Panc1 (cell line): Measurements from ENCODE around the gene CHRNB1.

Experiments used
- TF ChIP-seq, protein P1 (sequence below): fragments of 450-650 bp; IDR thresholded peaks from 2 replicates; pipeline ENCODE4 v1.5.1; 2017; ENCODE audit warnings: mild to moderate bottlenecking
- TF ChIP-seq, protein P2 (sequence below), 2 experiments: IDR thresholded peaks; 2 replicates each; pipeline ENCODE4 v1.6.1; 2011 to 2012; ENCODE audit warnings: low read depth in 2 of 2, control low read depth in 1 of 2, low read length in 1 of 2, mild to moderate bottlenecking in 1 of 2, moderate library complexity in 1 of 2; ENCODE audit not compliant: insufficient read depth in 1 of 2

GRCh38 chr17:7408252-7408727, 36.6 kb upstream of the CHRNB1 start:
- TF ChIP-seq, protein P1, sequence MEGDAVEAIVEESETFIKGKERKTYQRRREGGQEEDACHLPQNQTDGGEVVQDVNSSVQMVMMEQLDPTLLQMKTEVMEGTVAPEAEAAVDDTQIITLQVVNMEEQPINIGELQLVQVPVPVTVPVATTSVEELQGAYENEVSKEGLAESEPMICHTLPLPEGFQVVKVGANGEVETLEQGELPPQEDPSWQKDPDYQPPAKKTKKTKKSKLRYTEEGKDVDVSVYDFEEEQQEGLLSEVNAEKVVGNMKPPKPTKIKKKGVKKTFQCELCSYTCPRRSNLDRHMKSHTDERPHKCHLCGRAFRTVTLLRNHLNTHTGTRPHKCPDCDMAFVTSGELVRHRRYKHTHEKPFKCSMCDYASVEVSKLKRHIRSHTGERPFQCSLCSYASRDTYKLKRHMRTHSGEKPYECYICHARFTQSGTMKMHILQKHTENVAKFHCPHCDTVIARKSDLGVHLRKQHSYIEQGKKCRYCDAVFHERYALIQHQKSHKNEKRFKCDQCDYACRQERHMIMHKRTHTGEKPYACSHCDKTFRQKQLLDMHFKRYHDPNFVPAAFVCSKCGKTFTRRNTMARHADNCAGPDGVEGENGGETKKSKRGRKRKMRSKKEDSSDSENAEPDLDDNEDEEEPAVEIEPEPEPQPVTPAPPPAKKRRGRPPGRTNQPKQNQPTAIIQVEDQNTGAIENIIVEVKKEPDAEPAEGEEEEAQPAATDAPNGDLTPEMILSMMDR = no peak
- TF ChIP-seq, protein P2, sequence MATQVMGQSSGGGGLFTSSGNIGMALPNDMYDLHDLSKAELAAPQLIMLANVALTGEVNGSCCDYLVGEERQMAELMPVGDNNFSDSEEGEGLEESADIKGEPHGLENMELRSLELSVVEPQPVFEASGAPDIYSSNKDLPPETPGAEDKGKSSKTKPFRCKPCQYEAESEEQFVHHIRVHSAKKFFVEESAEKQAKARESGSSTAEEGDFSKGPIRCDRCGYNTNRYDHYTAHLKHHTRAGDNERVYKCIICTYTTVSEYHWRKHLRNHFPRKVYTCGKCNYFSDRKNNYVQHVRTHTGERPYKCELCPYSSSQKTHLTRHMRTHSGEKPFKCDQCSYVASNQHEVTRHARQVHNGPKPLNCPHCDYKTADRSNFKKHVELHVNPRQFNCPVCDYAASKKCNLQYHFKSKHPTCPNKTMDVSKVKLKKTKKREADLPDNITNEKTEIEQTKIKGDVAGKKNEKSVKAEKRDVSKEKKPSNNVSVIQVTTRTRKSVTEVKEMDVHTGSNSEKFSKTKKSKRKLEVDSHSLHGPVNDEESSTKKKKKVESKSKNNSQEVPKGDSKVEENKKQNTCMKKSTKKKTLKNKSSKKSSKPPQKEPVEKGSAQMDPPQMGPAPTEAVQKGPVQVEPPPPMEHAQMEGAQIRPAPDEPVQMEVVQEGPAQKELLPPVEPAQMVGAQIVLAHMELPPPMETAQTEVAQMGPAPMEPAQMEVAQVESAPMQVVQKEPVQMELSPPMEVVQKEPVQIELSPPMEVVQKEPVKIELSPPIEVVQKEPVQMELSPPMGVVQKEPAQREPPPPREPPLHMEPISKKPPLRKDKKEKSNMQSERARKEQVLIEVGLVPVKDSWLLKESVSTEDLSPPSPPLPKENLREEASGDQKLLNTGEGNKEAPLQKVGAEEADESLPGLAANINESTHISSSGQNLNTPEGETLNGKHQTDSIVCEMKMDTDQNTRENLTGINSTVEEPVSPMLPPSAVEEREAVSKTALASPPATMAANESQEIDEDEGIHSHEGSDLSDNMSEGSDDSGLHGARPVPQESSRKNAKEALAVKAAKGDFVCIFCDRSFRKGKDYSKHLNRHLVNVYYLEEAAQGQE (IDR thresholded peaks at IDR 0.05; ENCODE audit: insufficient read depth in 1 of 2, low read depth in 2 of 2, low read length in 1 of 2) = no peak
